IMR-90 (cell line): ENCODE measurements around the gene PCYT1A. TPM values are rescaled to one million over a fixed set of nuclear protein-coding genes. Genes with fewer than 3 reads are reported as not detected.

Experiments used
- ATAC-seq: fragments of 200-7000 bp; cut with Tn5 transposase; 2 replicates; pipeline ENCODE4 v1.9.1; 2020; ENCODE audit warnings: low read depth, mild to moderate bottlenecking, moderate library complexity
- BruUV-seq: library from RNA; stranded (reverse); fragments of 400-500 nt; replicated peaks from 2 replicates; lab custom pipeline; 2021; lab: Mats Ljungman, UMichigan
- CTCF ChIA-PET: fragments of 300-600 bp; formaldehyde crosslinking; extraction: SDS; loops from one replicate; lab custom pipeline; 2021; ENCODE audit warnings: antibody characterized with exemption; lab: Yijun Ruan, JAX
- POLR2A ChIA-PET: fragments of 300-600 bp; sonication (Branson Sonifier 250); formaldehyde crosslinking; loops from one replicate; lab custom pipeline; 2022; ENCODE audit warnings: antibody characterized with exemption; ENCODE audit not compliant: unreplicated experiment; lab: Charles Lee
- DNase-seq: peaks from one replicate; pipeline ENCODE4 v3.0.0; 2013
- H2AFZ ChIP-seq: replicated peaks from 2 replicates; pipeline ENCODE3; 2013; ENCODE audit warnings: low read length, mild to moderate bottlenecking; ENCODE audit not compliant: poor library complexity
- H2AK5ac ChIP-seq: 2 replicates; pipeline ENCODE4 v1.6.1; 2013; ENCODE audit warnings: low read depth, low read length, inconsistent platforms
- H2AK9ac ChIP-seq: replicated peaks from 2 replicates; pipeline ENCODE3; 2013; ENCODE audit warnings: mild to moderate bottlenecking, low read depth, low read length, moderate library complexity; ENCODE audit not compliant: poor library complexity
- H2BK120ac ChIP-seq: 2 replicates; pipeline ENCODE4 v1.6.1; 2013; ENCODE audit warnings: low read depth, low read length, inconsistent platforms
- H2BK15ac ChIP-seq: 3 replicates; pipeline ENCODE4 v1.6.1; 2013; ENCODE audit warnings: low read depth, low read length, inconsistent platforms
- H2BK20ac ChIP-seq: 2 replicates; pipeline ENCODE4 v1.6.1; 2013; ENCODE audit warnings: low read depth, mild to moderate bottlenecking, inconsistent platforms, low read length, moderate library complexity
- H2BK5ac ChIP-seq: 2 replicates; pipeline ENCODE4 v1.6.1; 2013; ENCODE audit warnings: mild to moderate bottlenecking, low read depth, low read length, inconsistent platforms; ENCODE audit not compliant: poor library complexity, severe bottlenecking
- H3K14ac ChIP-seq: replicated peaks from 2 replicates; pipeline ENCODE4 v1.6.1; 2013; ENCODE audit warnings: low read depth, low read length, inconsistent platforms
- H3K18ac ChIP-seq: 2 replicates; pipeline ENCODE4 v1.6.1; 2013; ENCODE audit warnings: low read depth, low read length, control low read depth
- H3K23ac ChIP-seq: 2 replicates; pipeline ENCODE4 v1.6.1; 2013; ENCODE audit warnings: low read depth, low read length, inconsistent platforms
- H3K27ac ChIP-seq: 2 replicates; pipeline ENCODE4 v1.5.1; 2013; ENCODE audit warnings: mild to moderate bottlenecking, control low read depth, low read length; ENCODE audit not compliant: insufficient read depth
- H3K27me3 ChIP-seq: 2 replicates; pipeline ENCODE4 v1.6.1; 2013; ENCODE audit warnings: low read length; ENCODE audit not compliant: control insufficient read depth, insufficient read depth
- H3K36me3 ChIP-seq: 2 replicates; pipeline ENCODE4 v1.6.1; 2013; ENCODE audit warnings: low read length, mixed read lengths; ENCODE audit not compliant: control insufficient read depth, insufficient read depth
- H3K4ac ChIP-seq: 2 replicates; pipeline ENCODE4 v1.6.1; 2013; ENCODE audit warnings: low read depth, low read length, inconsistent platforms
- H3K4me1 ChIP-seq: 2 replicates; pipeline ENCODE4 v1.6.1; 2013; ENCODE audit warnings: low read length, mixed read lengths; ENCODE audit not compliant: control insufficient read depth, insufficient read depth
- H3K4me2 ChIP-seq: 2 replicates; pipeline ENCODE4 v1.6.1; 2013; ENCODE audit warnings: low read depth, mild to moderate bottlenecking, control low read depth, low read length, moderate library complexity
- H3K4me3 ChIP-seq: 2 replicates; pipeline ENCODE4 v1.5.1; 2013; ENCODE audit warnings: low read depth, mild to moderate bottlenecking, control low read depth, low read length, moderate library complexity; ENCODE audit not compliant: insufficient read depth
- H3K56ac ChIP-seq: 2 replicates; pipeline ENCODE4 v1.6.1; 2013; ENCODE audit warnings: low read length, inconsistent platforms; ENCODE audit not compliant: insufficient read depth; ENCODE audit errors: extremely low read depth
- H3K79me1 ChIP-seq, 2 experiments: 2 replicates each; pipeline ENCODE4 v1.6.1; 2013; ENCODE audit warnings: low read length in 2 of 2, inconsistent platforms in 1 of 2, low read depth in 1 of 2
- H3K9ac ChIP-seq: 2 replicates; pipeline ENCODE4 v1.6.1; 2013; ENCODE audit warnings: low read depth, low read length, control low read depth
- H3K9me1 ChIP-seq: 2 replicates; pipeline ENCODE4 v1.6.1; 2013; ENCODE audit warnings: low read length, inconsistent platforms; ENCODE audit not compliant: insufficient read depth
- H3K9me3 ChIP-seq: 2 replicates; pipeline ENCODE4 v1.6.1; 2013; ENCODE audit warnings: low read length; ENCODE audit not compliant: control insufficient read depth, insufficient read depth
- H4K20me1 ChIP-seq: 2 replicates; pipeline ENCODE4 v1.6.1; 2013; ENCODE audit warnings: low read length, inconsistent platforms; ENCODE audit not compliant: insufficient read depth
- H4K5ac ChIP-seq: 2 replicates; pipeline ENCODE4 v1.6.1; 2013; ENCODE audit warnings: mild to moderate bottlenecking, low read depth, low read length, control low read depth
- H4K8ac ChIP-seq, 2 experiments: 2 replicates each; pipeline ENCODE4 v1.6.1; 2013; ENCODE audit warnings: low read depth in 2 of 2, low read length in 2 of 2, control low read depth in 1 of 2, inconsistent platforms in 1 of 2
- H4K91ac ChIP-seq: 2 replicates; pipeline ENCODE4 v1.6.1; 2013; ENCODE audit warnings: low read depth, low read length, inconsistent platforms; ENCODE audit not compliant: insufficient read depth
- BHLHE40 ChIP-seq: fragments of 150-350 bp; IDR thresholded peaks from 2 replicates; pipeline ENCODE4 v1.6.1; 2016; ENCODE audit warnings: mild to moderate bottlenecking, low read depth, low read length
- CEBPB ChIP-seq: IDR thresholded peaks from 2 replicates; pipeline ENCODE4 v1.6.1; 2012; ENCODE audit warnings: low read depth, low read length, improper control_type of control experiment
- FOS ChIP-seq: fragments of 150-350 bp; IDR thresholded peaks from 2 replicates; pipeline ENCODE4 v1.6.1; 2016; ENCODE audit warnings: low read depth, low read length
- MAFK ChIP-seq: IDR thresholded peaks from 2 replicates; pipeline ENCODE4 v1.6.1; 2012; ENCODE audit warnings: low read depth, low read length, improper control_type of control experiment
- MXI1 ChIP-seq: IDR thresholded peaks from 2 replicates; pipeline ENCODE4 v1.6.1; 2012; ENCODE audit warnings: low read depth, mild to moderate bottlenecking, low read length, moderate library complexity, borderline replicate concordance
- RFX5 ChIP-seq: IDR thresholded peaks from 2 replicates; pipeline ENCODE4 v1.8.0; 2012; ENCODE audit warnings: low read depth, mild to moderate bottlenecking, low read length, moderate library complexity
- WGBS, 2 experiments: methylation state at CpG; one replicate each; pipeline versions ENCODE4 v1.1.5 to v1.1.7; 2013; ENCODE audit warnings: missing lambda C conversion rate in 2 of 2; ENCODE audit not compliant: insufficient read length in 1 of 2; ENCODE audit errors: extremely low coverage in 2 of 2; 5-methylcytosine and 5-hydroxymethylcytosine counted together
- dilution Hi-C: fragments of 300-500 bp; cut with HindIII; formaldehyde crosslinking; loops from one replicate; pipeline ENCODE4 v1.14.3; 2018; ENCODE audit warnings: low sequenced_read_pairs; ENCODE audit not compliant: unreplicated experiment
- in situ Hi-C: fragments of 300-500 bp; cut with MboI; formaldehyde crosslinking; loops from 3 replicates; pipeline ENCODE4 v1.14.3; 2019; ENCODE audit warnings: low sequenced_read_pairs, inconsistent platforms, mixed read lengths
- intact Hi-C: fragments of 100-400 bp; cut with micrococcal nuclease; formaldehyde crosslinking; loops from 2 replicates; pipeline ENCODE4 v1.10.0; 2022
- polyA plus RNA-seq, 3 experiments: library from polyadenylated mRNA; depleted of rRNA; stranded (reverse); fragments of >200 nt; gene quantifications; 2 replicates each; pipeline ENCODE4 v1.2.3, GENCODE V29; 2012; ENCODE audit warnings: low replicate concordance in 1 of 3
- total RNA-seq: library from RNA; depleted of rRNA; stranded (reverse); fragments of >200 nt; gene quantifications from 2 replicates; pipeline ENCODE4 v1.2.3, GENCODE V29; 2012
- TF ChIP-seq, protein P1 (sequence below): conservative IDR thresholded peaks from 2 replicates; pipeline ENCODE4 v1.5.1; 2012; ENCODE audit warnings: mild to moderate bottlenecking, low read depth, low read length, improper control_type of control experiment

PCYT1A gene
- total and polyA plus RNA-seq, 2 of the 4 experiments (the other 2 are of a cell fraction) = 62.8 to 127 TPM

DNA sequence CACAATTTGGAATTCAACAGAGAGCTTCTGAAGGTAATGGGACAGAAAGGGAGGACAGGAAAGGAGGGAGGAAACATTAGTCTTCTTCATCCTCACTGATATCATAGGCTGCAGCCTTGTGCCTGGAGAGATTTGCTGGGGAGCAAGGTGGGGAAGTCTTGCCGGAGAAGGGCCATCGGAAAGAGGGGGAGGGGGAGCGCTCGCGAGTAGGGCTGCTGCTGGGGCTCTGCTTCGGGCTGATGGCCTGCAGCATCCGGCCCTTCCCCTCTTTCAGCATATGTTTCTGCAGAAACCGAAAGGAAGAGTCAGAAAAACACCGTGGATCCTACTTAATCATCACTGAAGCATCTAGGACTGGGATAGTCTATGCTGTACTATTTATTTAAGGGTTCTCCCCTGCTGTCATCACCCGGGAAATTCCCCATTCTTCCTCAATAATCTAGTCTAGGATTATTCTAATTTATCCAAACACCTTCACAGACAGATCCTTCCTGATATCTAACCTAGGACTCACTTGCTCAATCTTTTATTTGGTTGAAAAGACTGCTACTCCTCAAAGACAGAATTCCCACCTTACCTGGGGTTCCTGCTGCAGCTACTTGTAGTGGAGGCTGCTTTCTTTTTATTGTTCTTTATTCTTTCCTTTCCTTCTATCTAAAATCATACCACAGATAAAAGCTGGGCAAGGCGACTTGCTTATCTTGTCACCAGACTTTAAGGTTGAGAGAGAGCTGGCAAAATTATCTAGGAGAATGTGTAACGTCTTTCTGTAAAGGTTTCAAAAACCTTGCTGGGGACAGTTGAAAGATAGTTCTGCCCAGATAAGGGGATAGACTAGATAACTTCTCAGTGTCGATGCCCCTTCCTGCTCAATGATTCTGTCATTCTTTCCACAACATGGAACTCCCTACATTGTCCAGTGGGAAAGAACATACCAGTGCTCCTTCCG, 48.6 kb downstream of the PCYT1A start:
- no peak overlapping the region for H4K91ac ChIP-seq
- BruUV-seq = no TSS peak
- POLR2A ChIA-PET = no interaction called here

More for the DNA sequence above, 48.6 kb downstream of the PCYT1A start:
- Histone ChIP-seq H3K18ac (no peak overlapping the region), H3K4me1 (peaks cover 4% of the 10 kb centered on the region; the same call in 1 of the 2 replicates), H2AK9ac (peak overlapping the region; percentile 12), H3K27me3 (no peaks in the 10 kb centered on the region), H3K4me3 (no peak overlapping the region), H3K9me1 (0 out of 2 replicates have a peak, but pooled peaks cover 5% of the 10 kb centered on the region), H3K4me2 (no peak overlapping the region; the same call in 1 of the 2 replicates), H3K9me3 (no peaks in the 10 kb centered on the region), H3K14ac (no peak overlapping the region), H4K20me1 (no peaks in the 10 kb centered on the region), H2BK120ac (no peak overlapping the region), H3K4ac (no peak overlapping the region), H3K36me3 (peaks cover 37% of the 10 kb centered on the region), H3K23ac (no peak overlapping the region), H2AFZ (peak overlapping the region; percentile 9), H2BK15ac (no peak overlapping the region), H2AK5ac (no peak overlapping the region), H3K56ac (no peak overlapping the region), H3K27ac (no peak overlapping the region), H2BK20ac (no peak overlapping the region), H4K8ac (no peak overlapping the region), H4K5ac (no peak overlapping the region), H3K9ac (no peak overlapping the region), H2BK5ac (no peak overlapping the region), H3K79me1 (peaks cover 5 to 14% of the 10 kb centered on the region in 2 experiments; a peak in 3 of 4 replicates)
- intact Hi-C loops = no loop called here
- no peak for TF ChIP-seq BHLHE40
- TF ChIP-seq RFX5 = no peak
- TF ChIP-seq CEBPB = no peak
- no peak for TF ChIP-seq FOS
- TF ChIP-seq MAFK = no peak
- TF ChIP-seq MXI1 = no peak
- TF ChIP-seq, protein P1, sequence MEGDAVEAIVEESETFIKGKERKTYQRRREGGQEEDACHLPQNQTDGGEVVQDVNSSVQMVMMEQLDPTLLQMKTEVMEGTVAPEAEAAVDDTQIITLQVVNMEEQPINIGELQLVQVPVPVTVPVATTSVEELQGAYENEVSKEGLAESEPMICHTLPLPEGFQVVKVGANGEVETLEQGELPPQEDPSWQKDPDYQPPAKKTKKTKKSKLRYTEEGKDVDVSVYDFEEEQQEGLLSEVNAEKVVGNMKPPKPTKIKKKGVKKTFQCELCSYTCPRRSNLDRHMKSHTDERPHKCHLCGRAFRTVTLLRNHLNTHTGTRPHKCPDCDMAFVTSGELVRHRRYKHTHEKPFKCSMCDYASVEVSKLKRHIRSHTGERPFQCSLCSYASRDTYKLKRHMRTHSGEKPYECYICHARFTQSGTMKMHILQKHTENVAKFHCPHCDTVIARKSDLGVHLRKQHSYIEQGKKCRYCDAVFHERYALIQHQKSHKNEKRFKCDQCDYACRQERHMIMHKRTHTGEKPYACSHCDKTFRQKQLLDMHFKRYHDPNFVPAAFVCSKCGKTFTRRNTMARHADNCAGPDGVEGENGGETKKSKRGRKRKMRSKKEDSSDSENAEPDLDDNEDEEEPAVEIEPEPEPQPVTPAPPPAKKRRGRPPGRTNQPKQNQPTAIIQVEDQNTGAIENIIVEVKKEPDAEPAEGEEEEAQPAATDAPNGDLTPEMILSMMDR = no peak
- dilution Hi-C loops = no loop called here
- CTCF ChIA-PET = interaction anchor here (1.0 kb wide), 1 partner anchor 42 kb away, joined by 4 read pairs; no protein-coding TSS in a partner anchor
- ATAC-seq (peak; percentile 86), DNase-seq (peak; percentile 78)
- no CpG with 5 or more reads among the region's 14 CpGs for WGBS, 2 experiments
- in situ Hi-C loops = no loop called here
